ENCODE data around the gene GKN2.
"Not testable (repeated sequence)": the region's sequence is repeated elsewhere in the genome, so short reads cannot be mapped to it uniquely, and the experiment has no call there.

GKN2 gene

DNA sequence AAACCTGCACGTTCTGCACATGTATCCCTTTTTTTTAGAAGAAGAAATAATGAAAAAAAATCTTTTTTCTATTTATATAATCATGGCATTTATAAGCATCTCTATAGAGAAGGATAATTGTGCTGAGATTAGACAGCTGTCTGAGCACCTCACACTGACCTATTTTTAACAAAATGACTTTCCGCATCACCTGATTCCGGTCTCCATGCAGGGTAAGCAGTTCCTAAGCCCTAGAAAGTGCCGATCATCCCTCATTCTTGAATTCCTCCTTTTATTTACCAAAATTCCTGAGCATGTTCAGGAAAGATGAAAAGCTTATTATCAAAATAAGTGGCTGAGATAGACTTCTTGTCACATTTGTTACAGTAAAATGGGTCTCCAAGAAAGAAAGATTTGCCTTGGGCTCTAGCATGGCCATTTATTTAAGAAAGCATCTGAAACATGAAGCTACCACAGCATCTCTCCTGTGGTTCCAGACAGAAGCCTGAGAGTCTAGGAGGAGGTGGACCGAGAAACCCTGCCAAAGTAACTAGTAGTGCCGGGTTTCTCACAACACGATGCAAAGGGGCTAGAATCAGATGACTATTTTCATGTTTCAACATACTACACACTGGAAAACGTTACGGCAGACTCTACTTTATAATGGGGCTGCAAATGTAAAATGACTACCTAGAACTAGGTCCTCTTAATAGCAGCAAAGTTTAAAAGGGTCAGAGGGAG, 22.4 kb upstream of the GKN2 start:
- DNase-seq (ENCODE audit: low read depth in 1 of 2, low spot score in 1 of 2): no peak
- TF ChIP-seq JUND (IDR thresholded peaks at IDR 0.05; ENCODE audit: low read depth): no peak
- in situ Hi-C loops (cut with HindIII; ENCODE audit: low pct_unique_long_range_greater_than_20kb, low sequenced_read_pairs): no loop called here

GRCh38 chr2:68974251-68974650, 21.6 kb upstream of the GKN2 start, which contains the start of gene GKN1:
GKN1 (plus strand) TSS chr2:68974636; CDS start chr2:68974678, 42 bp downstream.
- in situ Hi-C loops (cut with HindIII; ENCODE audit: low pct_unique_long_range_greater_than_20kb, low sequenced_read_pairs): no loop called here
- no peak for DNase-seq (ENCODE audit: low read depth in 1 of 2, low spot score in 1 of 2)
- no peak for TF ChIP-seq JUND (IDR thresholded peaks at IDR 0.05; ENCODE audit: low read depth)

GRCh38 chr2:68971591-68972231, 19.0 kb upstream of the GKN2 start:
- in situ Hi-C loops (cut with HindIII; ENCODE audit: low pct_unique_long_range_greater_than_20kb, low sequenced_read_pairs): no loop called here
- TF ChIP-seq JUND (IDR thresholded peaks at IDR 0.05; ENCODE audit: low read depth): no peak
- no peak for DNase-seq (ENCODE audit: low read depth in 1 of 2, low spot score in 1 of 2)

- in situ Hi-C loops (cut with HindIII; ENCODE audit: low pct_unique_long_range_greater_than_20kb, low sequenced_read_pairs): no loop called here
- TF ChIP-seq JUND (IDR thresholded peaks at IDR 0.05; ENCODE audit: low read depth): no peak
- no peak for DNase-seq (ENCODE audit: low read depth in 1 of 2, low spot score in 1 of 2)
Measured at GRCh38 chr2:68970566-68971265, 18.0 kb upstream of the GKN2 start.

GRCh38 chr2:68969736-68970490, 17.2 kb upstream of the GKN2 start:
- in situ Hi-C loops (cut with HindIII; ENCODE audit: low pct_unique_long_range_greater_than_20kb, low sequenced_read_pairs): no loop called here
- no peak for DNase-seq (ENCODE audit: low read depth in 1 of 2, low spot score in 1 of 2)
- no peak for TF ChIP-seq JUND (IDR thresholded peaks at IDR 0.05; ENCODE audit: low read depth)

DNA sequence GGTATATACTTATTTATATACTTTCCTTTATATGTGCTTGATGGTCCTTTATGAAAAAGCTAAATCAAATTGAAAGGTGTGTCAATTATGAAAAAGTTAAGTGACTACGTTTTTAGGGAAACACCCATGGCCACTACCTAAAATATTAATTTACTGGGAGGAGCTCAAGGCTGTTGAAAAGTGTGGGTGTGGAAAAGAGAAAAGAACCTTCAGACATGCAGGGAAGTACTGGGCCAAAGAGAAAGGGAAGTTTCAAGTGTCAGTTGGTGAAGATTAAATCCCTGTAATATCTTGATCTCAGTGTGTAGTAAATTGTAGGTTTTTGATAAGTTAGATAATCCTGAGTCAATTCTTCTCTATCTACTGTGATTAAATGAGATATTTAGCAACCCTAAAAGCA, 15.5 kb upstream of the GKN2 start:
- DNase-seq (ENCODE audit: low read depth in 1 of 2, low spot score in 1 of 2): no peak
- no peak for TF ChIP-seq JUND (IDR thresholded peaks at IDR 0.05; ENCODE audit: low read depth)
- in situ Hi-C loops (cut with HindIII; ENCODE audit: low pct_unique_long_range_greater_than_20kb, low sequenced_read_pairs): no loop called here

DNA sequence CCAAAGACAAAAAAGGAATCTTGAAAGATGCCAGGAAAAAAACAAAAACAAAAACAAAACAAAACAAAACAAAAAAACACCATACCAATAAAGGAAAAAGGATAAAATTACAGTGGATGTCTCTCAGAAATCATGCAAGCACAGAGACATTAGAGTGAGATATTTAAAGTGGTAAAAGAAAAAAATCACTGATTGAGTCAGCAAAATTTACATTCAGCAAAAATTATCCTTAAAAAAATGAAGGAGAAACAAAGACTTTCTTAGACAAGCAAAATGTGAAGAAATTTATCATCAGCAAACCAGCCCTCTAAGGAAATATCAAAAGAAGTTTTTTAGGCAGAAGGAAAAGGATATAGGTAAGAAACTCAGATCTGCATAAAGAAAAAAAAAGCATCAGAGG, 11.6 kb upstream of the GKN2 start:
- in situ Hi-C loops (cut with HindIII; ENCODE audit: low pct_unique_long_range_greater_than_20kb, low sequenced_read_pairs): no loop called here
- TF ChIP-seq JUND (IDR thresholded peaks at IDR 0.05; ENCODE audit: low read depth): no peak
- no peak for DNase-seq (ENCODE audit: low read depth in 1 of 2, low spot score in 1 of 2)

- no peak for TF ChIP-seq JUND (IDR thresholded peaks at IDR 0.05; ENCODE audit: low read depth)
- in situ Hi-C loops (cut with HindIII; ENCODE audit: low pct_unique_long_range_greater_than_20kb, low sequenced_read_pairs): no loop called here
- no peak for DNase-seq (ENCODE audit: low read depth in 1 of 2, low spot score in 1 of 2)
Measured at GRCh38 chr2:68961380-68961779, 8.7 kb upstream of the GKN2 start.

GRCh38 chr2:68959001-68959400, 6.3 kb upstream of the GKN2 start:
- DNase-seq (ENCODE audit: low read depth in 1 of 2, low spot score in 1 of 2): no peak
- no peak for TF ChIP-seq JUND (IDR thresholded peaks at IDR 0.05; ENCODE audit: low read depth)
- in situ Hi-C loops (cut with HindIII; ENCODE audit: low pct_unique_long_range_greater_than_20kb, low sequenced_read_pairs): no loop called here

GRCh38 chr2:68955432-68955831, 2.7 kb upstream of the GKN2 start:
- in situ Hi-C loops (cut with HindIII; ENCODE audit: low pct_unique_long_range_greater_than_20kb, low sequenced_read_pairs); DNase-seq (ENCODE audit: low read depth in 1 of 2, low spot score in 1 of 2): not testable (repeated sequence)

- no peak for TF ChIP-seq JUND (IDR thresholded peaks at IDR 0.05; ENCODE audit: low read depth)
- in situ Hi-C loops (cut with HindIII; ENCODE audit: low pct_unique_long_range_greater_than_20kb, low sequenced_read_pairs): no loop called here
- no peak for DNase-seq (ENCODE audit: low read depth in 1 of 2, low spot score in 1 of 2)
Measured at GRCh38 chr2:68951899-68952298, 794 bp downstream of the GKN2 start.

GRCh38 chr2:68948710-68949109, 4.0 kb downstream of the GKN2 start:
- in situ Hi-C loops (cut with HindIII; ENCODE audit: low pct_unique_long_range_greater_than_20kb, low sequenced_read_pairs): no loop called here
- TF ChIP-seq JUND (IDR thresholded peaks at IDR 0.05; ENCODE audit: low read depth): no peak
- DNase-seq (ENCODE audit: low read depth in 1 of 2, low spot score in 1 of 2): no peak
